Esophagus muscularis mucosa (tissue), 4 donors: ENCODE measurements around the gene GALK1. TPM values are rescaled to one million over a fixed set of nuclear protein-coding genes. Genes with fewer than 3 reads are reported as not detected.
A peak's percentile ranks its signal among the peaks of the same experiment; 100 is the strongest.
"Not testable (repeated sequence)": the region's sequence is repeated elsewhere in the genome, so short reads cannot be mapped to it uniquely, and the experiment has no call there.

Source experiments
- DNase-seq: peaks from one replicate; pipeline ENCODE4 v3.0.0-alpha.2; 2017; ENCODE audit errors: extremely low spot score
- H3K27ac ChIP-seq, 4 donors: fragments of 200-600 bp; sonication (generic); replicated peaks in 1 of 4; 1 replicate in 3 of 4; 2 replicates in 1 of 4; pipeline ENCODE4 v1.5.1; 2016 to 2019; ENCODE audit warnings: mild to moderate bottlenecking in 1 of 4
- H3K27me3 ChIP-seq, 4 donors: fragments of 200-600 bp; sonication (generic); one replicate each; pipeline versions ENCODE4 v1.5.1 to v1.6.0; 2016 to 2019
- H3K36me3 ChIP-seq, 4 donors: fragments of 200-600 bp; sonication (generic); one replicate each; pipeline ENCODE4 v1.5.1; 2016 to 2019
- H3K4me1 ChIP-seq, 4 donors: fragments of 200-600 bp; sonication (generic); one replicate each; pipeline ENCODE4 v1.5.1; 2016 to 2019
- H3K4me3 ChIP-seq, 4 donors: fragments of 200-600 bp; sonication (generic); 1 replicate in 2 of 4; 2 replicates in 2 of 4; pipeline ENCODE4 v1.5.1; 2016 to 2019; ENCODE audit warnings: mild to moderate bottlenecking in 4 of 4, moderate library complexity in 1 of 4
- H3K9me3 ChIP-seq, 4 donors: fragments of 200-600 bp; sonication (generic); 1 replicate in 3 of 4; 2 replicates in 1 of 4; pipeline ENCODE4 v1.5.1; 2016 to 2019
- EP300 ChIP-seq: sonication (generic); formaldehyde crosslinking; IDR thresholded peaks from one replicate; pipeline ENCODE4 v1.6.1; 2017; ENCODE audit warnings: antibody characterized with exemption
- POLR2A ChIP-seq: fragments of 450-650 bp; IDR thresholded peaks from one replicate; pipeline ENCODE4 v1.6.1; 2017; ENCODE audit warnings: antibody characterized with exemption, moderate library complexity, mild to moderate bottlenecking, low read depth
- POLR2AphosphoS5 ChIP-seq, 2 donors: sonication (generic); formaldehyde crosslinking; IDR thresholded peaks; one replicate each; pipeline ENCODE4 v1.6.1; 2017; ENCODE audit warnings: antibody characterized with exemption in 2 of 2
- WGBS: methylation state at CpG from one replicate; pipeline ENCODE4 v1.1.5; 2018; 5-methylcytosine and 5-hydroxymethylcytosine counted together
- intact Hi-C: fragments of 100-400 bp; cut with DNase I; formaldehyde crosslinking; loops from one replicate; pipeline ENCODE4 v1.15.1; 2023
- total RNA-seq, 4 donors: library from RNA; depleted of rRNA; stranded (reverse); fragments of >200 nt; gene quantifications; one replicate each; pipeline versions ENCODE4 v1.1.0 to v1.2.1, GENCODE V29; 2016
- TF ChIP-seq, protein P1 (sequence below), 3 experiments: fragments of 200-600 bp in 2 of 3; fragments of 450-650 bp in 1 of 3; sonication (generic) in 2 of 3; IDR thresholded peaks; one replicate each; pipeline ENCODE4 v1.5.1; 2017 to 2019; ENCODE audit warnings: antibody characterized with exemption in 3 of 3, mild to moderate bottlenecking in 2 of 3, moderate library complexity in 1 of 3

GALK1 gene
- total RNA-seq, 4 donors from 2014 or later = 16.9 to 34.1 (median 24.4) TPM

- H3K4me3 ChIP-seq = peak overlapping the region in 1 of 4 donors; percentile 97
- intact Hi-C loops = loop anchor here (5.0 kb wide), 1 partner anchor 97 kb away; the partner anchor contains the start of gene TRIM47
- WGBS = 21% methylated on average over 5 of the region's 5 CpGs
- no peaks in the 10 kb centered on the region for H3K9me3 ChIP-seq
- H3K27ac ChIP-seq = peak overlapping the region; percentile 32 to 99 (median 64)
- no peaks in the 10 kb centered on the region for H3K27me3 ChIP-seq
- peaks cover 10 to 40% (median 34%) of the 10 kb centered on the region in 4 donors for H3K36me3 ChIP-seq
- peaks cover 29 to 56% (median 50%) of the 10 kb centered on the region in 4 donors for H3K4me1 ChIP-seq
- TF ChIP-seq POLR2AphosphoS5 (IDR thresholded peaks at IDR 0.05) = no peak
- TF ChIP-seq, protein P1, sequence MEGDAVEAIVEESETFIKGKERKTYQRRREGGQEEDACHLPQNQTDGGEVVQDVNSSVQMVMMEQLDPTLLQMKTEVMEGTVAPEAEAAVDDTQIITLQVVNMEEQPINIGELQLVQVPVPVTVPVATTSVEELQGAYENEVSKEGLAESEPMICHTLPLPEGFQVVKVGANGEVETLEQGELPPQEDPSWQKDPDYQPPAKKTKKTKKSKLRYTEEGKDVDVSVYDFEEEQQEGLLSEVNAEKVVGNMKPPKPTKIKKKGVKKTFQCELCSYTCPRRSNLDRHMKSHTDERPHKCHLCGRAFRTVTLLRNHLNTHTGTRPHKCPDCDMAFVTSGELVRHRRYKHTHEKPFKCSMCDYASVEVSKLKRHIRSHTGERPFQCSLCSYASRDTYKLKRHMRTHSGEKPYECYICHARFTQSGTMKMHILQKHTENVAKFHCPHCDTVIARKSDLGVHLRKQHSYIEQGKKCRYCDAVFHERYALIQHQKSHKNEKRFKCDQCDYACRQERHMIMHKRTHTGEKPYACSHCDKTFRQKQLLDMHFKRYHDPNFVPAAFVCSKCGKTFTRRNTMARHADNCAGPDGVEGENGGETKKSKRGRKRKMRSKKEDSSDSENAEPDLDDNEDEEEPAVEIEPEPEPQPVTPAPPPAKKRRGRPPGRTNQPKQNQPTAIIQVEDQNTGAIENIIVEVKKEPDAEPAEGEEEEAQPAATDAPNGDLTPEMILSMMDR (IDR thresholded peaks at IDR 0.05) = no peak
- TF ChIP-seq POLR2A = no peak
- TF ChIP-seq EP300 = no peak
- DNase-seq = no peak
Measured at GRCh38 chr17:75779987-75780889, 15.2 kb upstream of the GALK1 start.

GRCh38 chr17:75779250-75779986 is 14.4 kb upstream of the GALK1 start:
- Histone ChIP-seq H3K9me3 (no peaks in the 10 kb centered on the region), H3K36me3 (peaks cover 15 to 48% (median 42%) of the 10 kb centered on the region in 4 donors), H3K4me3 (peak overlapping the region; percentile 80 to 97 (median 94)), H3K27ac (peak overlapping the region; percentile 98 to 100 (median 100)), H3K4me1 (peaks cover 32 to 59% (median 52%) of the 10 kb centered on the region in 4 donors), H3K27me3 (no peaks in the 10 kb centered on the region)
- DNase-seq = peak; percentile 100
- TF ChIP-seq POLR2AphosphoS5 (IDR thresholded peaks at IDR 0.05) (peak; percentile 100), POLR2A (peak; percentile 100), EP300 (peak; percentile 91)
- TF ChIP-seq, protein P1 (IDR thresholded peaks at IDR 0.05) = no peak
- intact Hi-C loops = loop anchor here (5.0 kb wide), 1 partner anchor 98 kb away; the partner anchor contains the start of gene TRIM47
- 0% methylated on average over 25 of the region's 84 CpGs for WGBS

DNA sequence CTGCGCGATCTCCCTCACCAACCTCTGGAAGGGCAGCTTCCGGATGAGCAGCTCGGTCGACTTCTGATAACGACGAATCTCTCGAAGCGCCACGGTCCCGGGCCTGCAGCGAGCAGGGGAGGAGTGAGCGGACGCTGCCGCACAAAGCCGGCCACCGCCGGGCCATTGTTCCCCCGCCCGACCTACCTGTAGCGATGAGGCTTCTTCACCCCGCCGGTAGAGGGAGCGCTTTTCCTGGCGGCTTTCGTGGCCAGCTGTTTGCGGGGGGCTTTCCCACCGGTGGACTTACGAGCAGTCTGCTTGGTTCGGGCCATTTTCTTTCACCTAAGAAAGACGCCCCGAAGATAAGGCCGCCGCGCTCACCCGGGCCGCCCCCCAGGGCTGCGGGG is 13.9 kb upstream of the GALK1 start:
- Histone ChIP-seq H3K4me3 (peak overlapping the region; percentile 80 to 97 (median 94)), H3K4me1 (peaks cover 28 to 53% (median 47%) of the 10 kb centered on the region in 4 donors), H3K27ac (peak overlapping the region; percentile 98 to 100 (median 100)), H3K9me3 (no peaks in the 10 kb centered on the region), H3K36me3 (peaks cover 15 to 54% (median 46%) of the 10 kb centered on the region in 4 donors), H3K27me3 (no peaks in the 10 kb centered on the region)
- no CpG with 5 or more reads among the region's 38 CpGs for WGBS
- no peak for DNase-seq
- TF ChIP-seq, protein P1 (IDR thresholded peaks at IDR 0.05) = peak; percentile 44 to 58 (median 56)
- no peak for TF ChIP-seq POLR2AphosphoS5 (IDR thresholded peaks at IDR 0.05)
- intact Hi-C loops = loop anchor here (5.0 kb wide), 1 partner anchor 98 kb away; the partner anchor contains the start of gene TRIM47

- H3K4me1 ChIP-seq = peaks cover 26 to 47% (median 41%) of the 10 kb centered on the region in 4 donors
- intact Hi-C loops = loop anchor here (5.0 kb wide), 1 partner anchor 99 kb away; the partner anchor contains the start of gene TRIM47
- WGBS = 2% methylated on average over 12 of the region's 19 CpGs
- peak overlapping the region; percentile 80 to 97 (median 94) for H3K4me3 ChIP-seq
- DNase-seq, H3K9me3 ChIP-seq, H3K27me3 ChIP-seq: not testable (repeated sequence)
- H3K36me3 ChIP-seq = peaks cover 15 to 54% (median 46%) of the 10 kb centered on the region in 4 donors
- peak overlapping the region; percentile 98 to 100 (median 100) for H3K27ac ChIP-seq
Measured at GRCh38 chr17:75778066-75778860, 13.3 kb upstream of the GALK1 start.
